ENCODE measurements around the gene ATXN2L. TPM values are rescaled to one million over a fixed set of nuclear protein-coding genes. Genes with fewer than 3 reads are reported as not detected.
"Not testable (repeated sequence)": the region's sequence is repeated elsewhere in the genome, so short reads cannot be mapped to it uniquely, and the experiment has no call there.

Gene ATXN2L
- total RNA-seq, 1 donor from 2014 or later, result 22.8 TPM

GRCh38 chr16:28867241-28867640, 44.4 kb downstream of the ATXN2L start:
- no peak for DNase-seq (ENCODE audit: low read depth in 2 of 2)

- DNase-seq (ENCODE audit: low read depth in 2 of 2), result not testable (repeated sequence)
Observed at GRCh38 chr16:28867646-28868045, 44.8 kb downstream of the ATXN2L start.

- no peak for DNase-seq (ENCODE audit: low read depth in 2 of 2)
Observed at GRCh38 chr16:28869201-28869600, 46.4 kb downstream of the ATXN2L start.

- no peak for DNase-seq (ENCODE audit: low read depth in 2 of 2)
Observed at GRCh38 chr16:28872952-28873351, 50.2 kb downstream of the ATXN2L start.

- peak in 1 of 2 donors; percentile 23 for DNase-seq (ENCODE audit: low read depth in 2 of 2)
Observed at GRCh38 chr16:28873543-28874201, 50.9 kb downstream of the ATXN2L start.

GRCh38 chr16:28874406-28874805, 51.6 kb downstream of the ATXN2L start:
- no peak for DNase-seq (ENCODE audit: low read depth in 2 of 2)

- no peak for DNase-seq (ENCODE audit: low read depth in 2 of 2)
Observed at GRCh38 chr16:28875134-28876018, 52.6 kb downstream of the ATXN2L start.

GRCh38 chr16:28876019-28876659, 53.3 kb downstream of the ATXN2L start:
- no peak for DNase-seq (ENCODE audit: low read depth in 2 of 2)

- DNase-seq (ENCODE audit: low read depth in 2 of 2), result no peak
Observed at GRCh38 chr16:28876973-28877654, 54.3 kb downstream of the ATXN2L start.

- no peak for DNase-seq (ENCODE audit: low read depth in 2 of 2)
Observed at GRCh38 chr16:28877655-28878000, 54.8 kb downstream of the ATXN2L start.

GRCh38 chr16:28878083-28878926, 55.5 kb downstream of the ATXN2L start, which contains the start of gene ATP2A1:
Gene ATP2A1 (plus strand): TSS chr16:28878488. CDS start chr16:28878672, 184 bp downstream.
- no peak for DNase-seq (ENCODE audit: low read depth in 2 of 2)

GRCh38 chr16:28879261-28879840, 56.6 kb downstream of the ATXN2L start:
- no peak for DNase-seq (ENCODE audit: low read depth in 2 of 2)

GRCh38 chr16:28879841-28880588, 57.2 kb downstream of the ATXN2L start:
- peak; percentile 82 to 83 for DNase-seq (ENCODE audit: low read depth in 2 of 2)

GRCh38 chr16:28880589-28880915, 57.8 kb downstream of the ATXN2L start:
- DNase-seq (ENCODE audit: low read depth in 2 of 2), result no peak

GRCh38 chr16:28880955-28881354, 58.2 kb downstream of the ATXN2L start:
- DNase-seq (ENCODE audit: low read depth in 2 of 2), result no peak

- not testable (repeated sequence) for DNase-seq (ENCODE audit: low read depth in 2 of 2)
Observed at GRCh38 chr16:28881565-28881964, 58.8 kb downstream of the ATXN2L start.

GRCh38 chr16:28882551-28883160, 59.9 kb downstream of the ATXN2L start:
- DNase-seq (ENCODE audit: low read depth in 2 of 2), result no peak

GRCh38 chr16:28883221-28883996, 60.6 kb downstream of the ATXN2L start:
- no peak for DNase-seq (ENCODE audit: low read depth in 2 of 2)

GRCh38 chr16:28884045-28884444, 61.2 kb downstream of the ATXN2L start:
- DNase-seq (ENCODE audit: low read depth in 2 of 2), result no peak

All from lung microvascular endothelial cell (primary cell).